Aorta (tissue), 5 donors: ENCODE data around the gene MLX. TPM values are rescaled to one million over a fixed set of nuclear protein-coding genes. Genes with fewer than 3 reads are reported as not detected.
"Not testable (repeated sequence)": the region's sequence is repeated elsewhere in the genome, so short reads cannot be mapped to it uniquely, and the experiment has no call there.

Source experiments
- ATAC-seq: fragments of 200-7000 bp; cut with Tn5 transposase; one replicate; pipeline ENCODE4 v1.9.1; 2022; ENCODE audit warnings: moderate library complexity; ENCODE audit not compliant: low FRiP score
- DNase-seq, 2 donors: peaks; one replicate each; pipeline ENCODE4 v3.0.0-alpha.2; 2020
- H3K27ac ChIP-seq, 2 donors: one replicate each; pipeline ENCODE4 v1.5.1; 2013; ENCODE audit warnings: low read length in 2 of 2, mild to moderate bottlenecking in 2 of 2, moderate library complexity in 2 of 2, control low read depth in 1 of 2, inconsistent platforms in 1 of 2, low read depth in 1 of 2
- H3K27me3 ChIP-seq, 2 donors: one replicate each; pipeline ENCODE4 v1.6.1; 2013; ENCODE audit warnings: control low read depth in 1 of 2, low read length in 1 of 2, mild to moderate bottlenecking in 1 of 2, moderate library complexity in 1 of 2; ENCODE audit not compliant: insufficient read depth in 2 of 2, control insufficient read depth in 1 of 2
- H3K36me3 ChIP-seq, 2 donors: one replicate each; pipeline ENCODE4 v1.6.1; 2013; ENCODE audit warnings: control low read depth in 1 of 2, low read length in 1 of 2, mild to moderate bottlenecking in 1 of 2; ENCODE audit not compliant: insufficient read depth in 2 of 2, control insufficient read depth in 1 of 2
- H3K4me1 ChIP-seq, 2 donors: one replicate each; pipeline ENCODE4 v1.6.1; 2013; ENCODE audit warnings: low read length in 2 of 2, control low read depth in 1 of 2, mild to moderate bottlenecking in 1 of 2, moderate library complexity in 1 of 2; ENCODE audit not compliant: insufficient read depth in 2 of 2, control insufficient read depth in 1 of 2
- H3K4me3 ChIP-seq, 2 donors: one replicate each; pipeline ENCODE4 v1.5.1; 2013; ENCODE audit warnings: low read length in 2 of 2, control low read depth in 1 of 2, mild to moderate bottlenecking in 1 of 2
- H3K9me3 ChIP-seq: one replicate; pipeline ENCODE4 v1.6.1; 2013; ENCODE audit warnings: mild to moderate bottlenecking, low read length; ENCODE audit not compliant: control insufficient read depth
- WGBS, 2 donors: extraction: QIAGEN DNeasy Blood & Tissue Kit; methylation state at CpG; one replicate each; pipeline ENCODE4 v1.1.7; 2013; 5-methylcytosine and 5-hydroxymethylcytosine counted together
- intact Hi-C, 2 donors: fragments of 100-400 bp; cut with DNase I; formaldehyde crosslinking; loops; one replicate each; pipeline versions ENCODE4 v1.14.2 to v1.15.0; 2022
- polyA plus RNA-seq, 2 donors: library from polyadenylated mRNA; stranded (reverse); fragments of 200-250 nt; gene quantifications; one replicate each; pipeline ENCODE4 v1.2.3, GENCODE V29; 2013
- total RNA-seq, 2 donors: library from RNA; stranded (reverse); fragmentation: NEBNext Ultra II Directional; extraction: Animal tissue kit (Norgen Biotek cat#: 25700); gene quantifications; one replicate each; pipeline ENCODE4 v1.2.1, GENCODE V29; 2021
- donor health status: healthy with polysubstance abuse.
- donor health status: Bipolar disorder and iron deficiency.
- donor health status: DM: no; HTN: no; CAD: no.
- donor health status: DM: no; HTN: no; CAD: no.
- donor health status: DM: yes; HTN: yes; CAD: no.

The MLX gene
- total and polyA plus RNA-seq, 4 donors: 31.9 to 38.6 (median 34.0) TPM

DNA sequence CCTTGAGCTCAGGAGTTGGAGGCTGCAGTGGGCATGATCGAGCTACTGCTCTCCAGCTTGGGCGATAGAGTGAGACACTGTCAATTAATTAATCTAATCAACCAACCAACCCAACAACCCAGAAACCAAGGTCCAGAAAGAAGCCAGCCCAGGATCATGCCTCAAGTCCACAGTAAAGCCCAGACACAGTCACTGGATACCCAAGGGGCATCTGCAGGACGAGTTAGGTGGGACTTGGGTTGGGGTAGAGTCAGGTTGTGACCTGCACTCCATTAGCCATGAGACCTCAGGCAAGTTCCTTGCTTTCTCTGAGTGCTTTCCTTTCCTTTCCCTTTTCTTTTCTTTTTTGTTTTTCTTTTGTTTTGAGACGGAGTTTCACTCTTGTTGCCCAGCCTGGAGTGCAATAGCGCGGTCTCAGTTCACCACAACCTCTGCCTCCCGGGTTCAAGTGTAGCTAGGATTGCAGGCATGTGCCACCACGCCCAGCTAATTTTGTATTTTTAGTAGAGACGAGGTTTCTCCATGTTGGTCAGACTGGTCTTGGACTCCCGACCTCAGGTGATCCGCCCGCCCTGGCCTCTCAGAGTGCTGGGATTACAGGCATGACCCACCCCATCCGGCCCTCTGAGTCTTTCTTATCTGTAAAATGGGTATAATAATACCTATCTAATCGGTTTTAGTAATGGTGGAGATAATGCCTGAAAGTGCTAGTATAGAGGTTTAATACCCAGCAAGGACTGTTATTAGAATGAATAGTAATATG lies 17.7 kb upstream of the MLX start:
- intact Hi-C loops: no loop called here
- Histone ChIP-seq H3K9me3 (no peaks in the 10 kb centered on the region), H3K4me3 (no peak overlapping the region), H3K27ac (no peak overlapping the region), H3K4me1 (no peaks in the 10 kb centered on the region), H3K36me3 (no peaks in the 10 kb centered on the region), H3K27me3 (no peaks in the 10 kb centered on the region)
- no peak for DNase-seq
- no peak for ATAC-seq
- WGBS, 2 donors: 80 to 83% methylated on average over 14 of the region's 14 CpGs

DNA sequence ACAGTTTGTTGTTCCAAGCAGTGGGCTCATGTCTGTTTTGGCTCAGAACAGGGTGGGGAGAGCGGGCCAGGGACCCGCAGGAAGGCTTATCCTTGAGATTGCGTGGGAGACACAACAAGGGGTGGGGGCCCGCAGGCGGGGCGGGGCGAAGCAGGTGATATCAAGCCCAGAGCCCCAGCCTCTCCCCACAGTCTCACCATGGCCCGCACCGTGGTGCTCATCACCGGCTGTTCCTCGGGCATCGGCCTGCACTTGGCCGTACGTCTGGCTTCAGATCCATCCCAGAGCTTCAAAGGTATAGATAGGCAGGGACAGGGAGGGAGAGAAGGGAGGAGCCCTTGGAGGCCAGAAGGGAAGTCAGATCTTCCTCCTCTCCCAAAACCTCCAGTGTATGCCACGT lies 14.2 kb upstream of the MLX start, which contains the start of gene HSD17B1:
TSS of gene HSD17B1 (plus strand) at position 188 of the 400 bp plus-strand sequence. CDS start at position 199, 11 bp downstream.
- intact Hi-C loops, H3K27me3 ChIP-seq, H3K4me1 ChIP-seq, ATAC-seq, H3K4me3 ChIP-seq, H3K9me3 ChIP-seq, H3K27ac ChIP-seq, H3K36me3 ChIP-seq: not testable (repeated sequence)
- WGBS, 2 donors: 90 to 92% methylated on average over 15 of the region's 15 CpGs
- peak in 1 of 2 donors; percentile 43 for DNase-seq

DNA sequence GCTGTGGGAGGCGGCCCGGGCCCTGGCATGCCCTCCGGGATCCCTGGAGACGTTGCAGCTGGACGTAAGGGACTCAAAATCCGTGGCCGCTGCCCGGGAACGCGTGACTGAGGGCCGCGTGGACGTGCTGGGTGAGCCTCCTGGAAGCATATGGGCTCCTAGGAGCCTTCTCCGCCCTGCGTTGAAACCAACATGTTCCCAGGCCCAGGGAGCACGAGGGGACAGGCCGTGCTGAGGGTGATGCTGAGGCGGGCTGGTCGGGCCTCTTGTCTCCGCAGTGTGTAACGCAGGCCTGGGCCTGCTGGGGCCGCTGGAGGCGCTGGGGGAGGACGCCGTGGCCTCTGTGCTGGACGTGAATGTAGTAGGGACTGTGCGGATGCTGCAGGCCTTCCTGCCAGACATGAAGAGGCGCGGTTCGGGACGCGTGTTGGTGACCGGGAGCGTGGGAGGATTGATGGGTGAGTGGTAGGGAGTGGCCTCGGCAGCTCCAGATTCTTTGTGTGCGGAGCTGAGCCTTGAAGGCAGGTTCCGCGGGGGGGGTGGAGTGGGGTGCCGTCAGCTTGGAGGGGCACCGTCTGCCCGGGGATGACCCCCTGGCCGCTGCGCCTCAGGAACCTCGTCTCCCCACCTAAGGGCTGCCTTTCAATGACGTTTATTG lies 13.6 kb upstream of the MLX start:
- Histone ChIP-seq H3K9me3 (no peaks in the 10 kb centered on the region), H3K36me3 (no peaks in the 10 kb centered on the region), H3K4me1 (no peaks in the 10 kb centered on the region), H3K27me3 (no peaks in the 10 kb centered on the region), H3K27ac (no peak overlapping the region), H3K4me3 (no peak overlapping the region)
- DNase-seq (peak; percentile 50 to 78), ATAC-seq (no peak)
- WGBS, 2 donors: 72 to 79% methylated on average over 45 of the region's 45 CpGs
- intact Hi-C loops: no loop called here

DNA sequence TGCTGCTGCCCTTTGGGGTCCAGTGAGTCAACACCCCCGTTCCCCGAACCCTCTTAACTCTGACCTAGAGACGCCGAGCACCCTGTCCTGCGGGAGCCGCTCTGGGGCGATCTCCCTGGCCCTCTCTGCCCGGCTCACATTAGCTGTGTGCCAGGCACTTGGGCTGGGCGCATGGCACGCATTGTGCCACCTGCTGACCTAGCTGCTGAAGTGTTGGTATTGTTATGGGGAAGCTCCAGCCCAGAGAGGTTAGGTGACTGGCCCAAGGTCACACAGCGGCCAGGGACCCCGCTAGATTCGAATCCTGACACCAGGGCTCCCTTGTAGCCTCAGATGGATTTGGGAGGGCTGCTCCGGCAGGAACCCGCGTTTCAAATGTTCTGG lies 13.0 kb upstream of the MLX start:
- intact Hi-C loops: loop anchor here in 1 of 2 donors (1.0 kb wide), 1 partner anchor 18 kb away; the partner anchor contains the start of gene NAGLU
- Histone ChIP-seq H3K9me3 (no peaks in the 10 kb centered on the region), H3K27ac (peak overlapping the region in 1 of 2 donors; percentile 53), H3K27me3 (no peaks in the 10 kb centered on the region), H3K4me3 (peak overlapping the region; percentile 37 to 64), H3K4me1 (no peaks in the 10 kb centered on the region), H3K36me3 (no peaks in the 10 kb centered on the region)
- peak; percentile 2 for ATAC-seq
- 40 to 43% methylated on average over 16 of the region's 16 CpGs for WGBS, 2 donors
- DNase-seq: peak in 1 of 2 donors; percentile 45

DNA sequence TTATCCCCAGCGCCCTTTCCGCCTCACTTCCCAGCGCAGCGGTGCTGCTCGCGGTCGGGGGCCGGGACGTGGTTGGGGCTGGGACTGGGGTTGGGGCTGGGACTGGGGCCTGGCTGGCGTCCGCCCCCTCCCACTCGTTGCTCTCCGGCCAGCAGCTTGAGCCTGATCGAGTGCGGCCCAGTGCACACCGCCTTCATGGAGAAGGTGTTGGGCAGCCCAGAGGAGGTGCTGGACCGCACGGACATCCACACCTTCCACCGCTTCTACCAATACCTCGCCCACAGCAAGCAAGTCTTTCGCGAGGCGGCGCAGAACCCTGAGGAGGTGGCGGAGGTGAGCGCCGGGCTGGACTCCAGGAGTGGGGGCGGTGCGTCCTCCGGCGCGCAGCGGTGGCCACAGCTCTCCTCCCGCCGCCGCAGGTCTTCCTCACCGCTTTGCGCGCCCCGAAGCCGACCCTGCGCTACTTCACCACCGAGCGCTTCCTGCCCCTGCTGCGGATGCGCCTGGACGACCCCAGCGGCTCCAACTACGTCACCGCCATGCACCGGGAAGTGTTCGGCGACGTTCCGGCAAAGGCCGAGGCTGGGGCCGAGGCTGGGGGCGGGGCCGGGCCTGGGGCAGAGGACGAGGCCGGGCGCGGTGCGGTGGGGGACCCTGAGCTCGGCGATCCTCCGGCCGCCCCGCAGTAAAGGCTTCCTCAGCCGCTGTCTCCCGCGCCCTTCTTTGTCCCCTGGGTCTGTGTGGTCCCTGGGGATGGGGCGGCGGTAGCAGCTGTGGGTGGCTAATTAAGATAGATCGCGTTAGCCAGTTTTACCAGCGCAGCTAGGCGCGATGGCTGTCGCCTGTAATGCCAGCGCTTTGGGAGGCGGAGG lies 12.4 kb upstream of the MLX start:
- WGBS, 2 donors: 0 to 1% methylated on average over 74 to 82 of the region's 82 CpGs
- Histone ChIP-seq H3K4me1 (no peaks in the 10 kb centered on the region), H3K4me3 (peak overlapping the region; percentile 47 to 64), H3K27ac (peak overlapping the region in 1 of 2 donors; percentile 53), H3K9me3 (no peaks in the 10 kb centered on the region), H3K36me3 (no peaks in the 10 kb centered on the region), H3K27me3 (no peaks in the 10 kb centered on the region)
- DNase-seq: peak; percentile 93 to 96
- ATAC-seq: peak; percentile 95
- intact Hi-C loops: loop anchor here in 1 of 2 donors (1.0 kb wide), 1 partner anchor 18 kb away; the partner anchor contains the start of gene NAGLU

DNA sequence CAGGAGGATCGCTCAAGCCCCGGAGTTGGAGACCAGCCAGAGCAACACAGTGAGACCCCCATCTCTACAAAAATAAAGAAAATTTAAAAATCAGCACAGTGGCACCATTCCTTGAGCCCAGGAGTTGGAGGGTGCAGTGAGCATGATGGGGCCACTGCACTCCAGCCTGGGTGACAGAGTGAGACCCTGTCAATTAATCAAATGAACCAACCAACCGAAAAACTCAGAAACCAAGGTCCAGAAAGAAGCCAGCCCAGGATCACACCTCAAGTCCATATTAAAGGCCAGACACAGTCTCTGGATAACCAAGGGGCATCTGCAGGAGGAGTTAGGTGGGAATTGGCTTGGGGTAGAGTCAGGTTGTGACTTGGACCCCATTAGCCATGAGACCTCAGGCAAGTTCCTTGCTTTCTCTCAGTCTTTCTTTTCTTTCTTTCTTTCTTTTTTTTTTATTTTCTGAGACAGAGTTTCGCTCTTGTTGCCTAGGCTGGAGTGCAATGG lies 11.7 kb upstream of the MLX start:
- Histone ChIP-seq H3K4me3 (peak overlapping the region; percentile 47 to 64), H3K27ac (peak overlapping the region in 1 of 2 donors; percentile 50), H3K9me3 (no peaks in the 10 kb centered on the region), H3K4me1 (no peaks in the 10 kb centered on the region), H3K27me3 (no peaks in the 10 kb centered on the region), H3K36me3 (no peaks in the 10 kb centered on the region)
- no peak for ATAC-seq
- DNase-seq: no peak
- WGBS, 2 donors: 23% methylated on average over 4 of the region's 4 CpGs
- intact Hi-C loops: no loop called here

DNA sequence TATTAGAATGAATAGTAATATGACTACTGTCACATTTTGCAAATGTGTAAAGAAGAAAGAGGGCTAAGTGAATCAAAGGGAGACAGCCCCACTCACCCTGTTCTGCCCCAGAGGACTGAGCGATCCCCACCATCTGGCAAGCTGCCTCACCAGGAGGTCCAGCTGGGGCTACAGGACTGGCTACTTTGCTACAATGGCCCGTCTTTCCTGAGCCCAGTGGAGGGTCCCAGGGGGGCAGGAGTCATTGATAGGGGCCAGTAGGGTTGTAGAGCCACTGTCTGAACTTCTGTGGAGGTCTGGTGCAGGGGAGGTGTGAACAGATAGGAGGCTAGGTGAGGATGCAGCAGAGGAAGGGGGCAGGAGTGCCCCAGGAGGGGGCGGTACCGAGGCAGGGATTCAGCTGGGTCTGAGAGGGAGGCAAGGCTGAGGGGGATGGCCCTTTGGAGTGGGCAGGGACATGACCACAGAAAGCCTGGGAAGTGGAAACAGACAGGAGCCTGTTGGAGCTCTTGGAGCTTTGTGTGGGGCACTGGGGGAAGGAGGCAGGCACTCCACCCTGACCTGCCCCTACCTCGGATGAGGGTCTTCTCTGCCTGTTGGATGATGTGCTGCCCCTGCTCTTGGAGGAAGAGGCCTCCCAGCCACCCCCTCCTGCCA lies 10.8 kb upstream of the MLX start:
- ATAC-seq, H3K36me3 ChIP-seq, H3K4me1 ChIP-seq, H3K27ac ChIP-seq, H3K4me3 ChIP-seq, H3K27me3 ChIP-seq, H3K9me3 ChIP-seq, intact Hi-C loops: not testable (repeated sequence)
- WGBS, 2 donors: 55 to 63% methylated on average over 4 to 5 of the region's 5 CpGs
- DNase-seq: peak in 1 of 2 donors; percentile 45

DNA sequence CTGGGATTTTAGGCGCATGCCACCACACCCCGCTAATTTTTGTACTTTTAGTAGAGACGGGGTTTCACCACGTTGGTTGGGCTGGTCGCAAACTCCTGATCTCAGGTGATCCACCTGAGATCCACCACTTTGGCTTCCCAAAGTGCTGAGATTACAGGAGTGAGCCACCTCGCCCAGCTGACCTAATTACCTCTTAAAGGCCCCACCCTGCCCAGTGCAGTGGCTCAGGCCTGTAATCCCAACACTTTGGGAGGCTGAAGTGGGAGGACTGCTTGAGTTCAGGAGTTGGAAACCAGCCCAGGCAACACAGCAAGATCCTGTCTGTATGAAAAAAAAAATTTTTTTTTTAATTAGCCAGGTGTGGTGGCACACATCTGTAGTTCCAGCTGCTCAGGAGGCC lies 7.8 kb upstream of the MLX start:
- H3K4me1 ChIP-seq: no peaks in the 10 kb centered on the region
- H3K27me3 ChIP-seq: no peaks in the 10 kb centered on the region
- DNase-seq (peak in 1 of 2 donors; percentile 4), ATAC-seq (no peak)
- WGBS, 2 donors: 89 to 94% methylated on average over 6 of the region's 6 CpGs
- H3K27ac ChIP-seq: no peak overlapping the region
- no peaks in the 10 kb centered on the region for H3K9me3 ChIP-seq
- no peak overlapping the region for H3K4me3 ChIP-seq
- intact Hi-C loops: no loop called here
- no peaks in the 10 kb centered on the region for H3K36me3 ChIP-seq
